NCI-H1417 (cell line): ENCODE data around the gene MLYCD.

Experiments
- DNase-seq, 3 experiments: peaks; one replicate each; lab custom pipeline; 2025; lab: John Stamatoyannopoulos, UW

Gene MLYCD

GRCh38 chr16:83898463-83899271 is at the start of gene MLYCD:
TSS of gene MLYCD (plus strand) at chr16:83899115. CDS start at chr16:83899145, 30 bp downstream.
- DNase-seq: peak; percentile 59 to 81 (median 81)

GRCh38 chr16:83849421-83849820 is 49.5 kb upstream of the MLYCD start:
- DNase-seq: peak in 1 of 3 experiments; percentile 22

DNA sequence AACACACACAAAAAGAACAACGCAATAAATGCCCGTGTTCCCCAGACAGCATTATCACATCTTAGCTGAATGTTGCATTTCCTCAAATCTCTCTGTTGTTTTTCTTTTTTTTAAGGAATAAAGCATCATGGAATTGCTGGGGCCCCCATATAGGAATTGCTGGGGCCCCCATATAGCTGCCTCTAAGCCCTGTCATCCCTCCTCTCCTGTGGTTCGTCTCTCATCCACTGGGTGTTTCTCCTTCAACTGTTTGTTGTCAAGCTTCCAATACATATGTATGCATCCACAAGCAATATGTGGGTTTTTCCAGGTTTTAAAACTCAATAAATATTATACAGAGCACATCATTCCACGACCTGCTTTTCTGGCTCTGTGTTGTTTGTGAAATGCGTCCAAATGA is 48.0 kb upstream of the MLYCD start:
- DNase-seq: no peak

GRCh38 chr16:83851473-83851872 is 47.4 kb upstream of the MLYCD start:
- DNase-seq: no peak

GRCh38 chr16:83852774-83853173 is 46.1 kb upstream of the MLYCD start:
- DNase-seq: no peak

- no peak for DNase-seq
Measured at GRCh38 chr16:83853834-83854233, 45.1 kb upstream of the MLYCD start.

DNA sequence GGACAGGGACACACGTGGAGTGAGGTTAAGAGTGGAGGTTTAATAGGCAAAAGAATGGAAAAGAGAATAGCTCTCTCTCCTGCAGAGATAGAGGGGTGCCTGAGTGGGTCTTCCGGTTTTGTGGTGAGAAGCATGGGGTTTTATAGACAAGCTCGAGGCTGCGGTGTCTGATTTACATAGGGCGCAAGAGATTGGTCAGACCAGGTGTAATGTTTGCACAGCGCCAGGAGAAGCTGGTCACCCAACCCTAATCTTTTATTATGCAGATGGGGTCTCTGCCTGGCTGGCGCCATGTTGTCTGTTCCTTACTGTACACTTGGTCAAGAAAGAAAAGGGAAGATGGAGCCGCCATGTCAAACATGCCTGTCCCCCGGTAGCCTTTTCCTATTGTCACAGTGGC is 44.5 kb upstream of the MLYCD start:
- no peak for DNase-seq

GRCh38 chr16:83856792-83857191 is 42.1 kb upstream of the MLYCD start:
- peak in 1 of 3 experiments; percentile 22 for DNase-seq

GRCh38 chr16:83859265-83859664 is 39.6 kb upstream of the MLYCD start:
- no peak for DNase-seq

DNA sequence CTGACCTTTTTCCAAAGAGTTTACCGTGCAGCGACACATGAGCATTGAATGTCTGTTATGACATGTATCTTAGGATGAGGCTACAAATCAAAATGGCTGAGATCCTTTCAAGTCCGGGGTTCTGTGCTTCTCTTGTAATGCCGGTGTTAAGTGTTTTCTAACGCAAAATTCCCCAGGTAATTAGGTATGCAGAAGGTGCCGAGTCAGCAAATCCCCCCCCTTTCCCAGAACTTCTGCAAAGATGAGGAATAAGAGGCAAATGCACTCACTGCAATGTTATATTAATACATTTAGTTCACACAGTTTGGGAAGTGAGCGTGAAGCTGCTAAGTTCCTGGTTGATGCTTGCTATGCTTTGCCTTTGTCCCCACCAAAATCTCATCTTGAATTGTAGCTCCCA is 36.3 kb upstream of the MLYCD start:
- no peak for DNase-seq

- DNase-seq: no peak
Measured at GRCh38 chr16:83863682-83864081, 35.2 kb upstream of the MLYCD start.

DNA sequence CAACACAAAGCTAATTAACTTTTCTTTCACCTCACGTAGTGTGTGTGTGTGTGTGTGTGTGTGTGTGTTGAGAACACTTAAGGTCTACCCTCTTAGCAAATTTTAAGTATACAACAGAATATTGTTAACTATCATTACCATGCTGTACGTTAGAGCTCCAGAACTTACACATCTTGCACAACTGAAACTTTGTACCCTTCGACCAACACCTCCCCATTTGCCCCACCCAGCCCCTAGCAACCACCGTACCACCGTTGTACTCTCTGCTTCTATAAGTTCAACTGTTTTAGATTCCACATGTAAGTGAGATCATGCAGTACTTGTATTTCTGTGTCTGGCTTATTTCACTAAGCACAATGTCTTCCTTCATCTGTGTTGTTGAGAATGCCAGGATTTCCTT is 28.1 kb upstream of the MLYCD start:
- DNase-seq: no peak

GRCh38 chr16:83878838-83879237 is 20.1 kb upstream of the MLYCD start:
- peak; percentile 4 to 59 (median 5) for DNase-seq

DNA sequence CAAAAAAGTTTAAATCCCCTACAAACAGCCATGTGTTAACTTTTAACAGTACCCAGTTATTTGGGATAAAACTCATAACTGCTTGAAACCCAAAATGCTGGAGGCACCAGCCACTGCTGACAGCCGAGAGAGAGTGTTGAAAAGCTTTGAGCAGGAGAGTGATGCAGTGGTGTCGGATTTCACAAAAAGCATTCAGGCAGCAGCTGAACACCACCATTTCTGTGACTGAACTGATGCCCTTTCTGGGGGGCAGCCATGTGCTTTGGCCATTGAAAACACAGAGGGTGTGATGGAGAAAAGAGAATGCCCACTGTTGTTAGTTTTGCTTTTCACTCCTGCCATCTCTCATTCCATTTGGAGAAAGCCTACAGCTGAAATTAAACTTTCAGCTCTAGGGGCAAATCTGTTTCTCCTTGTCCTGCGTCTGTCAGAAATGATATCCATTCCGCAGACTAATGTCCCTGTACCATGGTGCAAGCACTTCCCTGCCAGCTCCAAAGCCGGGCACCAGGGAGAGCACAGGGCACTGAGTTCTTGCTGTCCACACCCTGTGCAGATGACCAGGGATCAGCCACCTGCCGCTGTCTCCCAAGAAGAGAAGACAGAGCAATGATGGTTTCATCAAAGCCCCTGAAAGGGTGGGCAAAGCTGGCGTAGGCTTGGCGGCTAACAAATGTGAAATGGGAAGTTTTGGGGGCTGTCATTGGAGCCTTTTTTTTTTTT is 16.6 kb upstream of the MLYCD start:
- DNase-seq: no peak

- no peak for DNase-seq
Measured at GRCh38 chr16:83886199-83886971, 12.5 kb upstream of the MLYCD start.

DNA sequence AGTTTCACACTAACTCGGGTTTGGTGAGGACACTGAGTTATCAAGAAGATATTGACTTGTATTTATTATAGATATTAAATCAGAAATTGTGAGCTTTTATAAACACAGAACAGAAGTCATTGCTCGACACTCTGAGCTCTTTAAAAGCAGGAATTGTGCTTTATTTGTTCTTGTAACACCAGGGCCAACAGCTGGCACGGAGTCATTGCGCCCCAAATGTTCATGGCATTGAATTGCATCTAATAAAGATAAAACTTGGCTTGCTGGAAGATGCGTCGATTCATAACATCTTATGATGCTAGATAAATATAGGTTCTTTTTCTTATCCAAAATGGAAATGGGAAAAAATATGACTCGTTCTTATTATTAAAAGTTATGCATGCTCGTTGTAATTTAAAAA is 11.8 kb upstream of the MLYCD start:
- DNase-seq: no peak

- DNase-seq: no peak
Measured at GRCh38 chr16:83887564-83887963, 11.4 kb upstream of the MLYCD start.

DNA sequence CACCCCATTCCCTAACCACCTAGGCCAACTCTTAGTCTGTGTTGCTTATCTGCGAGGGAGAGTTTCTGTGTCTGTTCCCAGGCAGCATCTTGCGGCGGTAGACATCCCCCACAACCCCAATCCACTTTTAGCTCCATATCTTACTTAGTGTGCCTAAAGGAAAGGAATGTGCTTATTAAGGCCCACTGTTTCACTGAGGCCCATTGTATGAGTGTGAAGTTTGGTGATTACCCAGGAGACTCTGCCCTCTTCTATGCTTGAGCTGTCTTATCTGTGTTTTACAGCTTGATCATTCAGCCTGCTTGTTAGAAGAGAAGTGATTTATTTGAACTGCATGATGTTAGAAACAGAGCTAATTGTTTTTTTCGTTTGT is 10.3 kb upstream of the MLYCD start:
- DNase-seq: no peak

DNA sequence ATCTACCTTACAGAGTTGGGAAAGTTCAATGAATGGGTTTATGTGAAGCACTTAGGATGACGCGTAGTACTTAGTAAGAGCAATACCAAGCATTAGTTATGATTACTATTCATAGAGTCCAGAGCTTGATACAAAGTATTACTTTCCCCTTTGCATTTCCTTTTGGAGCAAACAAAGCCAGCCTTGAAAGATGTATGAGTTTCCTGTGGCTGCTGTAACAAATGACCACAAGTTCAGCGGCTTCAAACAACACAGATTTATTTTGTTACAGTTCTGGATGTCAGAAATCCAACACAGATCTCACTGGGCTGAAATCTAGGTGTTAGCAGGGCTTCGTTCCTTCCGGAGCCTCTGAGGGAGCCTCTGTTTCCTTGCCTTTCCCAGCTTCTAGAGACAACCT is 8.6 kb upstream of the MLYCD start:
- no peak for DNase-seq

GRCh38 chr16:83891742-83892141 is 7.2 kb upstream of the MLYCD start:
- no peak for DNase-seq

DNA sequence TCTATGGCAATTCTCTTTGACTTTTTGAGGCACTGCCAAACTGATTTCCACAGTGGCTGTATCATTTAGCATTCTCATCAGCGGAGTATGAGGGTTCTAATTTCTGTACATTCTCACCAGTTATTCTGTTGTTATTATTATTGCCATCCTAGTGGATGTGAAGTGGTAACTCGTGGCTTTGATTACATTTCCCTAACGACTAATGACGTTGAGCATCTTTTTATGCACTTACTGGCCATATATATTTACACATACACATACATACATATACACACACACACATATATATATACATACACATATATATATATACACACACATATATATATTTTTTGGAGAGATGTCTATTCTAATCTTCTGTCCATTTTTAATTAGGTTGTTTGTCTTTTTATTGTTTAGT is 3.7 kb upstream of the MLYCD start:
- DNase-seq: no peak

- no peak for DNase-seq
Measured at GRCh38 chr16:83895942-83896341, 3.0 kb upstream of the MLYCD start.
